Measurements from ENCODE around the gene WNT5B. TPM values are rescaled to one million over a fixed set of nuclear protein-coding genes. Genes with fewer than 3 reads are reported as not detected.
A peak's percentile ranks its signal among the peaks of the same experiment; 100 is the strongest.

Gene WNT5B
- total and polyA plus RNA-seq, 4 donors: 0.59 to 2.4 (median 0.97) TPM

GRCh38 chr12:1593174-1594005, 35.6 kb upstream of the WNT5B start:
- peaks cover 7 to 49% (median 35%) of the 10 kb centered on the region in 4 donors for H3K4me1 ChIP-seq (ENCODE audit: control insufficient read depth in 4 of 4, insufficient read depth in 4 of 4, low read length in 3 of 4)

DNA sequence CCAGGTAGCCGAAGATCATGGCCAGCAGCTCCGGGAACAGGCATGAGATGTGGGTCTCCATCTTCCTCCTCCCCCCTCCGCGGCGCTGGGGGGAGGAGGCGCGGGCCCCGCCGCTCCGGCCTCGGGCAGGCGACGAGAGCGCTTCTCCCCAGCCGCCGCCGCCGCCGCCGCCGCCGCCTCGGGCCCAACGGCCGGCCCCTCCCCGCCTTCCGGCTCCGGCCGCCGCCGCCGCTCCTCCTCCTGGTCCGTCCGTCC, 35.1 kb upstream of the WNT5B start:
- Histone ChIP-seq H3K4me1 (ENCODE audit: control insufficient read depth in 4 of 4, insufficient read depth in 4 of 4, low read length in 3 of 4) (peaks cover 7 to 49% (median 35%) of the 10 kb centered on the region in 4 donors), H3K27ac (ENCODE audit: low read depth in 1 of 2, low read length in 2 of 2) (peak overlapping the region; percentile 79 to 80), H3K9me3 (ENCODE audit: control insufficient read depth in 4 of 4, low read length in 3 of 4) (no peaks in the 10 kb centered on the region), H3K9ac (ENCODE audit: low read depth in 1 of 2, low read length in 2 of 2) (peak overlapping the region in 1 of 2 donors; percentile 48), H3K4me3 (ENCODE audit: low read depth in 1 of 3, low read length in 3 of 3) (peak overlapping the region; percentile 60 to 96 (median 68)), H3K27me3 (ENCODE audit: control insufficient read depth in 4 of 4, insufficient read depth in 4 of 4, low read length in 3 of 4) (no peaks in the 10 kb centered on the region), H3K36me3 (ENCODE audit: control insufficient read depth in 4 of 4, insufficient read depth in 3 of 4, low read depth in 1 of 4, low read length in 3 of 4) (no peaks in the 10 kb centered on the region)
- no peak for DNase-seq (ENCODE audit: low spot score)
- TF ChIP-seq MAX (IDR thresholded peaks at IDR 0.05): no peak
- TF ChIP-seq HNF4A (conservative IDR thresholded peaks at IDR 0.05): no peak
- peak in 1 of 2 donors; percentile 54 for TF ChIP-seq GABPA (IDR thresholded peaks at IDR 0.05 in 1 of 2, conservative IDR thresholded peaks at IDR 0.05 in 1 of 2)
- WGBS: under 1% methylated on average over 34 of the region's 34 CpGs

More at GRCh38 chr12:1593174-1594005, 35.6 kb upstream of the WNT5B start:
- WGBS: 11% methylated on average over 56 of the region's 56 CpGs
- Histone ChIP-seq H3K27ac (ENCODE audit: low read depth in 1 of 2, low read length in 2 of 2) (peak overlapping the region; percentile 79 to 80), H3K9ac (ENCODE audit: low read depth in 1 of 2, low read length in 2 of 2) (peak overlapping the region in 1 of 2 donors; percentile 48), H3K36me3 (ENCODE audit: control insufficient read depth in 4 of 4, insufficient read depth in 3 of 4, low read depth in 1 of 4, low read length in 3 of 4) (no peaks in the 10 kb centered on the region), H3K27me3 (ENCODE audit: control insufficient read depth in 4 of 4, insufficient read depth in 4 of 4, low read length in 3 of 4) (no peaks in the 10 kb centered on the region), H3K9me3 (ENCODE audit: control insufficient read depth in 4 of 4, low read length in 3 of 4) (no peaks in the 10 kb centered on the region), H3K4me3 (ENCODE audit: low read depth in 1 of 3, low read length in 3 of 3) (peak overlapping the region; percentile 60 to 96 (median 68))
- DNase-seq (ENCODE audit: low spot score): peak; percentile 45
- TF ChIP-seq, protein P1, sequence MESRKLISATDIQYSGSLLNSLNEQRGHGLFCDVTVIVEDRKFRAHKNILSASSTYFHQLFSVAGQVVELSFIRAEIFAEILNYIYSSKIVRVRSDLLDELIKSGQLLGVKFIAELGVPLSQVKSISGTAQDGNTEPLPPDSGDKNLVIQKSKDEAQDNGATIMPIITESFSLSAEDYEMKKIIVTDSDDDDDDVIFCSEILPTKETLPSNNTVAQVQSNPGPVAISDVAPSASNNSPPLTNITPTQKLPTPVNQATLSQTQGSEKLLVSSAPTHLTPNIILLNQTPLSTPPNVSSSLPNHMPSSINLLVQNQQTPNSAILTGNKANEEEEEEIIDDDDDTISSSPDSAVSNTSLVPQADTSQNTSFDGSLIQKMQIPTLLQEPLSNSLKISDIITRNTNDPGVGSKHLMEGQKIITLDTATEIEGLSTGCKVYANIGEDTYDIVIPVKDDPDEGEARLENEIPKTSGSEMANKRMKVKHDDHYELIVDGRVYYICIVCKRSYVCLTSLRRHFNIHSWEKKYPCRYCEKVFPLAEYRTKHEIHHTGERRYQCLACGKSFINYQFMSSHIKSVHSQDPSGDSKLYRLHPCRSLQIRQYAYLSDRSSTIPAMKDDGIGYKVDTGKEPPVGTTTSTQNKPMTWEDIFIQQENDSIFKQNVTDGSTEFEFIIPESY (IDR thresholded peaks at IDR 0.05): no peak
- no peak for TF ChIP-seq GABPA (IDR thresholded peaks at IDR 0.05 in 1 of 2, conservative IDR thresholded peaks at IDR 0.05 in 1 of 2)
- no peak for TF ChIP-seq RXRA (IDR thresholded peaks at IDR 0.05)

DNA sequence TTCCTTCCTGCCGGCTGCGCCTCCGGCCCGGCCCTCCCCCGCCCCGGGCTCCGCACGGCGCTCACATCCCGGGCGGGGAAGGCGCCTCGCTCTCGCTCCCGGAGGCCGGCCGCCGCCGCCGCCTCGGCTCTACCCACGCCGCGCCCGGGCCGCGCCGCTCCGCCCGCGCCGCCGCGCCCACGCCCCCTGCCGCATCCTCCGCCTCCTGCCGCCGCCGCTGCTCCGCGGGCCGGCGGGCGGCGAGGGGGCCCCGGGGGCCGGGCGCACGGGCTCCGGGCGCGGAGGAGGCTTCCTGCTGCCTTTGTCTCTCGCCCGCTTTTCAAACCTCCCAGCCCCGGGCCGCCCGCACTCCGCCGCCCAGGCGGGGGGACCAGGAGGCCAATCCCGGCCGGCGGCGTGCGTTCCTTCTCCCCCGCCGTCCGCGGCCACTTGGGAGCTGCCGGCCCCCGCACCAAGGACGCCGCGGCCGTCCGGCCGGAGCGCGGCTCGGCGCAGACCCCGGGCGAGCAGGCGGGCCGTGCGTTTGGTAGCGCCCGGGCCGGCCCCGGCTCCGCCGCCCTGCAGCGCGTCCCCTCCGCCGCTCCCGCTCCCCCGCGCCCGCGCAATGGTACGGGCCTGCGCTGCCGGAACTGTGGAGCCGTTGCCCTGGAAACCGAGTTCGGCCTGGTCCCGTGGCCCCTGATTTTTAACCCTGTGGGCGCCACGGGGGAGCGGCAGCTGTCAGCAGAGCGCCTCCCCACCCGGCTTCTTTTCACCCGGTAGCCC, 34.6 kb upstream of the WNT5B start, which contains the start of gene FBXL14:
Gene FBXL14, minus strand, starts transcription at position 321 of the 765 bp plus-strand sequence. CDS start 515 bp downstream, outside the sequence.
- peaks cover 7 to 49% (median 35%) of the 10 kb centered on the region in 4 donors for H3K4me1 ChIP-seq (ENCODE audit: control insufficient read depth in 4 of 4, insufficient read depth in 4 of 4, low read length in 3 of 4)
- H3K9ac ChIP-seq (ENCODE audit: low read depth in 1 of 2, low read length in 2 of 2): peak within 1 kb of the TSS; percentile 85 to 87
- TF ChIP-seq NR2F2 (IDR thresholded peaks at IDR 0.05): no peak
- TF ChIP-seq GABPA (IDR thresholded peaks at IDR 0.05 in 1 of 2, conservative IDR thresholded peaks at IDR 0.05 in 1 of 2): peak in 1 of 2 donors; percentile 8
- DNase-seq (ENCODE audit: low spot score): peak; percentile 86
- H3K27me3 ChIP-seq (ENCODE audit: control insufficient read depth in 4 of 4, insufficient read depth in 4 of 4, low read length in 3 of 4): no peaks in the 10 kb centered on the region
- H3K27ac ChIP-seq (ENCODE audit: low read depth in 1 of 2, low read length in 2 of 2): peak within 1 kb of the TSS; percentile 90 to 94
- H3K4me3 ChIP-seq (ENCODE audit: low read depth in 1 of 3, low read length in 3 of 3): peak within 1 kb of the TSS; percentile 68 to 96 (median 81)
- H3K36me3 ChIP-seq (ENCODE audit: control insufficient read depth in 4 of 4, insufficient read depth in 3 of 4, low read depth in 1 of 4, low read length in 3 of 4): no peaks in the 10 kb centered on the region
- H3K9me3 ChIP-seq (ENCODE audit: control insufficient read depth in 4 of 4, low read length in 3 of 4): no peaks in the 10 kb centered on the region
- under 1% methylated on average over 115 of the region's 115 CpGs for WGBS
